NCI-H2029 treated with DMSO at 0.1 percent for 48 hours (cell line): ENCODE data around the gene ADGRV1.
"Not testable (repeated sequence)": the region's sequence is repeated elsewhere in the genome, so short reads cannot be mapped to it uniquely, and the experiment has no call there.

Source experiments
- DNase-seq: peaks from one replicate; lab custom pipeline; 2025; lab: John Stamatoyannopoulos, UW

ADGRV1 gene

GRCh38 chr5:90741022-90741564 is 182.5 kb downstream of the ADGRV1 start:
- DNase-seq = no peak

DNA sequence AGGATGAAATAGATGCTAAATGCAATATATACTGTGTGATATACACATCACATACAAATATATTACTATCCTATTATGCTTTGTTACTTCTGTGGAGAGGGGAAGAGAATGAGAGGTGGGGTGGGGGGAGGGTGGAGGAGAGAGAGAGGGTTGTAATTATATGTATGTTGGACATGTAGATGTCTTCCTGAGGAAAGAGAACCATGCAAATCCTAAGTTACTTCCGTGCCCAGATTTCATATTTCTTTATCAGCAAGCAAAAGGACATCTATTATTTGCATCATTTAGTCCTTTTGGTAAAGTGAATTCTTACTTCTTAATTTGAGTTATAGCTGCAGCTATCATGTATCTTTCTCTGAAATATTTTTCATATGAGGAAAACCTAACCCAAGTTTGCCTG is 187.5 kb downstream of the ADGRV1 start:
- no peak for DNase-seq

DNA sequence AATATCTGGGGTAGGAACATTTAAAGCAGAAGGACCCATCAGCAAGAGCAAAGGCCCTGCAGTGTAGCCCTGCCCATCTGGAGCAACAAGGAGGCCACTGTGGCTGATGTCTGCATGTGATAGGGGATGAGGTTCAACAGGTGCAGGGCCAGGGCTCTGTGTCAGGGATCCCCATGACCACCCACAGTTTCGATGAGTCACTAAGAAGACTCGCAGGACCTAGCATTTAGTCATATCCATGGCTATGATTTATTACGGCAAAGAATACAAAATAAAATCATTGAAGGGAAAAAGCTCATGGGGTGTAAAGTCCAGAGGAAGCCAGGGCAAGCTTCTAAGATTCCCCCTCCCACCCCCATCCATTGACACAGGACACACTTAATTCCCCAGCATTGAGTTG is 188.6 kb downstream of the ADGRV1 start:
- no peak for DNase-seq

- DNase-seq = no peak
Measured at GRCh38 chr5:90747693-90748092, 189.1 kb downstream of the ADGRV1 start.

GRCh38 chr5:90759119-90759518 is 200.5 kb downstream of the ADGRV1 start:
- DNase-seq = no peak

DNA sequence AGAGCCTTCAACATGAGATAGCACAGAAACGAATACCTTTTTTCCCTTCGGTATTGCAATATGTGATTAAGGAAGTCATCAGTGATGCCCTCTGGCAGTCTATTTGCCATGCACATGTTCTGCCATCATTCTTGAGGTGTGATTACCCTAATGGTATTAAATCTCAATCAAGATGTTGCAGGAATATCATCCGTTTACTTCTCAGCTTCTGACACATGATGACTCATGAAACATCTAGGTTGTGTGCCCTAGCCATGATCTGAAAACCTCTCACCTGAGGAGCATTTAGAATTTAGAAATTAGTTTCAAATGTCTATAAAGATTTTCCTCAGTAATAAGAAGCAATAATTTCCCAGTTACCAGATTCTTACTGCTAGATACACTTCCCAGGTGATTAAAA is 209.1 kb downstream of the ADGRV1 start:
- no peak for DNase-seq

- not testable (repeated sequence) for DNase-seq
Measured at GRCh38 chr5:90770006-90770541, 211.5 kb downstream of the ADGRV1 start.

GRCh38 chr5:90777959-90778358 is 219.4 kb downstream of the ADGRV1 start:
- DNase-seq = no peak

DNA sequence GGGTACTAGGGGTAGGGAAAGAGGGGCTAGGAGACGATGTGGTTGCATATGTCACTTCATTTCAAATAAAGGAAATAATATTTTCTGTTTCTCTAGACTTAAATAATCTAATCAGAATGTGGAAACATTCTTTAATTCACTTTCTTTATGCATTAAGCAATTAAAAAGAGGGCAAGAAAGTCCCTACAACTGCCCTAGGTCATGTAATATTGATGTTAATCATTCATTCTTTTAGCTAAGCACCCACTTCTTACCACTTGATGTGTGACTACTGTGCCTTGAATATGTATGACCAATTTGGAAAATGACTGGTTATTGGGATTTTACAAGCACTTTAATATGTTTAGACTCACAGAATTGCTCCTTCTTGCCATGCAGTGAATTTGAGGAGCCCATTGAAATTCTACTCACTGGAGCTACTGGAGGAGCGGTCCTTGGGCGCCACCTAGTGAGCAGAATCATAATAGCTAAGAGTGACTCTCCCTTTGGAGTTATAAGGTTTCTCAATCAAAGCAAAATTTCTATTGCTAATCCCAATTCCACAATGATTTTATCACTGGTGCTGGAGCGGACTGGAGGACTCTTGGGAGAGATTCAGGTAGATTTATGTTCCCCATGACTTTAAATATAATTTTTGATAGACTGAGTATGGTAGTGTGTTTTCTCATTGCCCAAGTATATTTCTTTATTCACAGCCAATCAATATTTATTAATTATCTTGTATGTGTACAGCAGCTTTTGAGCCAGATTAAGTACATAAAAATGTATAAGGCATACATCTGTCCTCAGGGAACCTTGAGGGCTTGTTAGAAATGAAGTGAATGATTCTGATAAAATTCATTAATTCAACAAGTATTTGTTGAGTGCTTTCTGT is 225.1 kb downstream of the ADGRV1 start:
- DNase-seq = peak; percentile 32

DNA sequence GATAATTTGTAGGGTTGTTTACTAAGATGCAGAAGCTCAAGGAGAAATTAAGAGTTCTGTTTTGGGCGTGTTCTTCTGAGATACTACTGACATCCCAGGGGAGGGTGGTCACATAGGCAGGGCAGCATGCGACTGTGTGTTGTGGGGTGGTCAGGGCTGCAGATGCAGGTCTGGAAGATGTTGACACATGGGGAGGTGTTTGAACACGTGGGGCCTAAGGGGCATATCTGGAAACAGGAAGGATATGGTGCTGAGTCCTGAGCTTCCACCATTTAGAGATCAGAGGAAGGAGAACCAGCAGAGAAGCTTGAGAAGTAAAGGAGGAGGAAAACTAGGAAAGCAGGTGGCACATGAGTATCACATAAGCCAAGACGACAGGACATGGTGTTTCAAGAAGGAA is 228.2 kb downstream of the ADGRV1 start:
- no peak for DNase-seq

GRCh38 chr5:90792725-90793124 is 234.1 kb downstream of the ADGRV1 start:
- DNase-seq = no peak

- no peak for DNase-seq
Measured at GRCh38 chr5:90793183-90793582, 234.6 kb downstream of the ADGRV1 start.

DNA sequence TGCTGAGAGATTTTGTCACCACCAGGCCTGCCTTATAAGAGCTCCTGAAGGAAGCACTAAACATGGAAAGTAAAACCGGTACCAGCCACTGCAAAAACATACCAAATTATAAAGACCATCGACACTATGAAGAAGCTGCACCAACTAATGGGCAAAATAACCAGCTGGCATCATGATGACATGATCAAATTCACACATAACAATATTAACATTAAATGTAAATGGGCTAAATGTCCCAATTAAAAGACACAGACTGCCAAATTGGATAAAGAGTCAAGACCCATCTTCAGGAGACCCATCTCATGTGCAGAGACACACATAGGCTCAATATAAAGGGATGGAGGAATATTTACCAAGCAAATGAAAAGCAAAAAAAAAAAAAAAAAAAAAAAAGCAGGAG is 238.3 kb downstream of the ADGRV1 start:
- not testable (repeated sequence) for DNase-seq

DNA sequence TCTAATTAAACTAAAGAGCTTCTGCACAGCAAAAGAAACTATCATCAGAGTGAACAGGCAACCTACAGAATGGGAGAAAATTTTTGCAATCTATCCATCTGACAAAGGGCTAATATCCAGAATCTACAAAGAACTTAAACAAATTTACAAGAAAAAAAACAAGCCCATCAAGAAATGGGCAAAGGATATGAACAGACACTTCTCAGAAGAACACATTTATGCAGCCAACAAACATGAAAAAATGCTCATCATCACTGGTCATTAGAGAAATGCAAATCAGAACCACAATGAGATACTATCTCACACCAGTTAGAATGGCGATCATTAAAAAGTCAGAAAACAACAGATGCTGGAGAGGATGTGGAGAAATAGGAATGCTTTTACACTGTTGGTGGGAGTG is 241.5 kb downstream of the ADGRV1 start:
- not testable (repeated sequence) for DNase-seq

DNA sequence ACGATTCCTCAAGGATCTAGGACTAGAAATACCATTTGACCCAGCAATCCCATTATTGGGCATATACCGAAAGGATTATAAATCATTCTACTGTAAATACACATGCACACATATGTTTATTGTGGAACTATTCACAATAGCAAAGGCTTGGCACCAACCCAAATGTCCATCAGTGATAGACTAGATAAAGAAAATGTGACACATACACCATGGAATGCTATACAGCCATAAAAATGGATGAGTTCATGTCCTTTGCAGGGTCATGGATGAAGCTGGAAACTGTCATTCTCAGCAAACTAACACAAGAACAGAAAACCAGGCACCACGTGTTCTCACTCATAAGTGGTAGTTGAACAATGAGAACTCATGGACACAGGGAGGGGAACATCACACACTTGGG is 241.9 kb downstream of the ADGRV1 start:
- not testable (repeated sequence) for DNase-seq

DNA sequence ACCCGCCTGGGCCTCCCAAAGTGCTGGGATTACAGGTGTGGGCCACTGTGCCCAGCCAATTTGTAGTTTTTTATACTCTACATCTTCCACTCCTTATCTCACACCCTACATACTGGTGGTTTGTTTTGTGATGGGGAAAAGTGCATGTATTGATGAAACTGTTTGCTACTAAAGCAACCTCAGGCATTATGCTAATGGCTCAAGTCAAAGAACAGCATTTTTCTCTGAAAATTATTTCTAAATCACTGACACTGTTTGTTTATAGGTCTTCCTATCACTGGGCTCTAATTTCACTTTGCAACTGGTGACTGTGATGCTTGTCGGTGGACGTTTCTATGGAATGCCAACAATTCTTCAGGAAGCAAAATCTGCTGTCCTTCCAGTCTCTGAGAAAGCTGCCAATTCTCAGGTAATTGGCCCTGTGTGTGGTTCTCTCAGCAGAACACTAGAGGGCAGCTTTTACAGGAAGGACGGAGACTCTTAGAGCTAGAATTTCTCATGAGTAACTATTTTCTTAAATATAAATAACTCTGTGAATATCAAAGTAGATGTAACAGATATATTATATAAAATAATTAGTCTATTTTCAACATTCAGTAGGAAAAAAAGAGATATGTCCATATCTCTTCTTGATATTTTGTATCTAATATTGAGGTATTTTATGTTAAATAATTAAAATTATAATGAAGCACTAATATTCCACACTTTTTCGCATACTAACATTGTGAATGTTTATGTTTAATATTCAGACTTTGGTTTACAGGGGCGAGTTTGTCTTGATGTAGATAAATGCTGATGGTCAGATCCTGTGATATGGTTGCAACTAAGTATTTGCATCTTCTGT is 244.1 kb downstream of the ADGRV1 start:
- peak; percentile 44 for DNase-seq

- no peak for DNase-seq
Measured at GRCh38 chr5:90803381-90803780, 244.8 kb downstream of the ADGRV1 start.

GRCh38 chr5:90803876-90804275 is 245.3 kb downstream of the ADGRV1 start:
- DNase-seq = no peak

DNA sequence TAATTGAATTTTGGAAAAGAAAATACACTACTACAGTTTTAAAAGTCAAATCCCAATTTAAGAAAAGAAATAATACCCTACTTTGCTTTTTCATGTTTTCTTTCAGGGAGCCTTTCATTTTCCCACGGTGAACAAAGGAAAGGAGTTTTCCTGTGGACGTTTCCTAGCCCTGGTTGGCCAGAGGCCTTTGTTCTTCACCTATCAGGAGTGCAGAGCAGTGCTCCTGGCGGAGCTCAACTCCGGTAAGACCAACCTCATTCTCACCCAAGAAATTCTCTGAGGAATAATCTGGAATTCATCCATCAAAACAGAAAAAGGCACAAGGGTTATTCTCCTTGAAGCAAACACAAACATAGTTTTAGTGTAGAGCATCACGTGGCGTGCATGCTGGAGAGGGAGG is 248.9 kb downstream of the ADGRV1 start:
- no peak for DNase-seq

DNA sequence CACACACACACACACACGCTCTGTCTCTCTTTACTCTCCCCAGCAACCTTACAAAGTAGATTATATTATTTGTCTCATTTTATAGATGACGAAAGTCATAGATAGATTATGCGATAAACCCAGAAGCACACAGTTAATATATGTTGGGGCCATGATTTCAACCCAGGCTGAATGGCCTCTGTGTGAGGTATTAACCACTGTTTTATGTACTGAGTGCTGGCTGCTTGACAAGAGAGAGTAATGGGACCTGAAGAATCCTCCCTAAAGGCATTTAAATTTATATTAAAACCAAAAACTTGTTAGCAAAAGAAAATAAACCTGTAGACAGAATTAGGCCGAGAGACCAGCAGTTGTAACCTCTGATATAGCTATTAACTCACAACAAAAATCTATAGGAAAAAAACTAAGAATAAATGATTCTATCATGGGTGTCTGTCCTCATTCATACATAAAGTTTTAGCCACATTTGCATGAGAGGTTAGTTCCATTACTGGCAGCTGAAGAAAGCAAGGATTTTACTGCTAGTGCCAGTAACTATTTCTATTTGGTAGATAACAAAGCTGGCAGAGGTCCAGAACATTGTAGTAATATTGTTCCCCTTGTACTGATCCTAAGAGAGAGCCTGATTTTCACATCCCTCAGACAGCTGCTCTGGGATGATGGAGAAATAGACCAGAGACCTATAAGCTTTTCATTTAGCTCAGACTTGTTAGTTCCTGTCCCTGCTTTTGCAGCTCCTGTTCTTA is 250.9 kb downstream of the ADGRV1 start:
- DNase-seq = no peak

DNA sequence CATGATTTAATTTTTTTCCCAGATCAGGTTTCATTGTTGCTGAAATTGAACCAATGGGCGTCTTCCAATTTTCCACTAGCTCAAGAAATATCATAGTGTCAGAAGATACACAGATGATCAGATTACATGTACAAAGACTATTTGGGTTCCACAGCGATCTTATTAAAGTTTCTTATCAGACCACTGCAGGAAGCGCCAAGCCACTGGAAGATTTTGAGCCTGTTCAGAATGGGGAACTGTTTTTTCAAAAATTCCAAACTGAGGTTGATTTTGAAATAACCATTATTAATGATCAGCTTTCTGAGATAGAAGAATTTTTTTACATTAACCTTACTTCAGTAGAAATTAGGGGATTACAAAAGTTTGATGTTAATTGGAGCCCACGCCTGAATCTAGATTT is 251.6 kb downstream of the ADGRV1 start:
- DNase-seq = no peak

GRCh38 chr5:90813392-90813791 is 254.8 kb downstream of the ADGRV1 start:
- no peak for DNase-seq
